ENCODE results near the gene GLI3.

DNA sequence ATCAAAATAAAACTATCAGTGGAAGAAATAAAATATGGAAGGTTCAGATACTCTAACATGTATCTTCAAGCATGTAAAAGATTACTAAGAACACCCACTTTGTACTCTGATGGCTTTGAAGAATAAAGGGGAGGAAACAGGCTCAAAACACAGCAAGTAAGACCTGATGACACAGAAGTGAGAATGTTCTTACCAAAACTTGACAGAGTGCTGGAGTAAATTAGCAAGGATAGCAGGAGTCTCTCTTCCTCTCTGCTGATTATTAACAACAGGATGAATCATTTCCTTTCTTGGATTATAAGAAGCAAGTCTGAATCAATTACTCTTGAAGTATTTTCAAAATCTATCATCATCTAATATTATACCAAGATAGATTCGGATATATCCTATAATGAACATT, 47.5 kb downstream of the GLI3 start:
- TF ChIP-seq POLR2A (IDR thresholded peaks at IDR 0.05), result no peak
- TF ChIP-seq, protein P1, sequence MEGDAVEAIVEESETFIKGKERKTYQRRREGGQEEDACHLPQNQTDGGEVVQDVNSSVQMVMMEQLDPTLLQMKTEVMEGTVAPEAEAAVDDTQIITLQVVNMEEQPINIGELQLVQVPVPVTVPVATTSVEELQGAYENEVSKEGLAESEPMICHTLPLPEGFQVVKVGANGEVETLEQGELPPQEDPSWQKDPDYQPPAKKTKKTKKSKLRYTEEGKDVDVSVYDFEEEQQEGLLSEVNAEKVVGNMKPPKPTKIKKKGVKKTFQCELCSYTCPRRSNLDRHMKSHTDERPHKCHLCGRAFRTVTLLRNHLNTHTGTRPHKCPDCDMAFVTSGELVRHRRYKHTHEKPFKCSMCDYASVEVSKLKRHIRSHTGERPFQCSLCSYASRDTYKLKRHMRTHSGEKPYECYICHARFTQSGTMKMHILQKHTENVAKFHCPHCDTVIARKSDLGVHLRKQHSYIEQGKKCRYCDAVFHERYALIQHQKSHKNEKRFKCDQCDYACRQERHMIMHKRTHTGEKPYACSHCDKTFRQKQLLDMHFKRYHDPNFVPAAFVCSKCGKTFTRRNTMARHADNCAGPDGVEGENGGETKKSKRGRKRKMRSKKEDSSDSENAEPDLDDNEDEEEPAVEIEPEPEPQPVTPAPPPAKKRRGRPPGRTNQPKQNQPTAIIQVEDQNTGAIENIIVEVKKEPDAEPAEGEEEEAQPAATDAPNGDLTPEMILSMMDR (IDR thresholded peaks at IDR 0.05), result no peak
